DMS 273 (cell line): Measurements from ENCODE around the gene NOTUM.
"Not testable (repeated sequence)": the region's sequence is repeated elsewhere in the genome, so short reads cannot be mapped to it uniquely, and the experiment has no call there.

Experiments
- DNase-seq: peaks from one replicate; lab custom pipeline; 2025; ENCODE audit not compliant: unreplicated experiment; lab: John Stamatoyannopoulos, UW

The NOTUM gene

GRCh38 chr17:81958633-81959342 lies 2.2 kb downstream of the NOTUM start:
- no peak for DNase-seq

GRCh38 chr17:81957691-81958432 lies 3.1 kb downstream of the NOTUM start:
- no peak for DNase-seq

- no peak for DNase-seq
Observed at GRCh38 chr17:81956607-81957589, 4.1 kb downstream of the NOTUM start.

GRCh38 chr17:81955756-81956544 lies 5.0 kb downstream of the NOTUM start:
- DNase-seq, result no peak

GRCh38 chr17:81955058-81955681 lies 5.8 kb downstream of the NOTUM start:
- DNase-seq, result no peak

- no peak for DNase-seq
Observed at GRCh38 chr17:81954131-81955057, 6.6 kb downstream of the NOTUM start.

- not testable (repeated sequence) for DNase-seq
Observed at GRCh38 chr17:81953443-81953842, 7.5 kb downstream of the NOTUM start.

- no peak for DNase-seq
Observed at GRCh38 chr17:81952792-81953228, 8.2 kb downstream of the NOTUM start.

- DNase-seq, result no peak
Observed at GRCh38 chr17:81951785-81952684, 9.0 kb downstream of the NOTUM start.

- DNase-seq, result no peak
Observed at GRCh38 chr17:81950501-81950900, 10.5 kb downstream of the NOTUM start.

GRCh38 chr17:81948635-81949378 lies 12.2 kb downstream of the NOTUM start:
- no peak for DNase-seq

GRCh38 chr17:81947189-81947588 lies 13.8 kb downstream of the NOTUM start, which contains the start of gene MYADML2:
Gene MYADML2, minus strand, starts transcription at chr17:81947233. Its CDS starts 5,492 bp downstream, at chr17:81941741.
- DNase-seq, result no peak

- DNase-seq, result no peak
Observed at GRCh38 chr17:81944858-81945257, 16.1 kb downstream of the NOTUM start.

GRCh38 chr17:81942167-81942553 lies 18.8 kb downstream of the NOTUM start:
- no peak for DNase-seq

- DNase-seq, result peak; percentile 52
Observed at GRCh38 chr17:81941484-81942166, 19.4 kb downstream of the NOTUM start.
